Activated CD8-positive, alpha-beta memory T cell treated with anti-CD3 and anti-CD28 coated beads, Interleukin-2, amount 10 ng/mL, durations not matched to agents 7 days and 5 days (primary cell): Measurements from ENCODE around the gene CITED1. TPM values are rescaled to one million over a fixed set of nuclear protein-coding genes. Genes with fewer than 3 reads are reported as not detected.
A peak's percentile ranks its signal among the peaks of the same experiment; 100 is the strongest.
"Not testable (repeated sequence)": the region's sequence is repeated elsewhere in the genome, so short reads cannot be mapped to it uniquely, and the experiment has no call there.

Source experiments
- ATAC-seq: fragments of 150-1000 bp; cut with Tn5 transposase; one replicate; pipeline ENCODE4 v1.10.0; 2021; ENCODE audit warnings: moderate library complexity
- CTCF ChIA-PET: fragments of 350-600 bp; sonication (Branson Sonifier 250); formaldehyde crosslinking; loops from one replicate; lab custom pipeline; 2021; ENCODE audit warnings: antibody characterized with exemption; lab: Charles Lee
- DNase-seq: peaks from one replicate; pipeline ENCODE4 v3.0.0-alpha.2; 2020
- H3K27ac Mint-ChIP-seq: one replicate; pipeline ENCODE4 v1.8.0; 2021; ENCODE audit warnings: mild to moderate bottlenecking, mixed read lengths
- H3K27me3 Mint-ChIP-seq: one replicate; pipeline ENCODE4 v1.8.0; 2021; ENCODE audit warnings: mixed read lengths
- H3K36me3 Mint-ChIP-seq: one replicate; pipeline ENCODE4 v1.8.0; 2021; ENCODE audit warnings: mild to moderate bottlenecking, mixed read lengths
- H3K4me1 Mint-ChIP-seq: one replicate; pipeline ENCODE4 v1.8.0; 2021; ENCODE audit warnings: mixed read lengths
- H3K4me3 Mint-ChIP-seq: one replicate; pipeline ENCODE4 v1.8.0; 2021; ENCODE audit warnings: mild to moderate bottlenecking, moderate library complexity, mixed read lengths
- H3K9me3 Mint-ChIP-seq: one replicate; pipeline ENCODE4 v1.8.0; 2022; ENCODE audit warnings: low read depth, mixed read lengths
- total RNA-seq, 2 experiments: library from RNA; stranded (reverse); gene quantifications; one replicate each; pipeline ENCODE4 v1.2.3, GENCODE V29; 2021

CITED1 gene, protein sequence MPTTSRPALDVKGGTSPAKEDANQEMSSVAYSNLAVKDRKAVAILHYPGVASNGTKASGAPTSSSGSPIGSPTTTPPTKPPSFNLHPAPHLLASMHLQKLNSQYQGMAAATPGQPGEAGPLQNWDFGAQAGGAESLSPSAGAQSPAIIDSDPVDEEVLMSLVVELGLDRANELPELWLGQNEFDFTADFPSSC
- total RNA-seq = not detected

DNA sequence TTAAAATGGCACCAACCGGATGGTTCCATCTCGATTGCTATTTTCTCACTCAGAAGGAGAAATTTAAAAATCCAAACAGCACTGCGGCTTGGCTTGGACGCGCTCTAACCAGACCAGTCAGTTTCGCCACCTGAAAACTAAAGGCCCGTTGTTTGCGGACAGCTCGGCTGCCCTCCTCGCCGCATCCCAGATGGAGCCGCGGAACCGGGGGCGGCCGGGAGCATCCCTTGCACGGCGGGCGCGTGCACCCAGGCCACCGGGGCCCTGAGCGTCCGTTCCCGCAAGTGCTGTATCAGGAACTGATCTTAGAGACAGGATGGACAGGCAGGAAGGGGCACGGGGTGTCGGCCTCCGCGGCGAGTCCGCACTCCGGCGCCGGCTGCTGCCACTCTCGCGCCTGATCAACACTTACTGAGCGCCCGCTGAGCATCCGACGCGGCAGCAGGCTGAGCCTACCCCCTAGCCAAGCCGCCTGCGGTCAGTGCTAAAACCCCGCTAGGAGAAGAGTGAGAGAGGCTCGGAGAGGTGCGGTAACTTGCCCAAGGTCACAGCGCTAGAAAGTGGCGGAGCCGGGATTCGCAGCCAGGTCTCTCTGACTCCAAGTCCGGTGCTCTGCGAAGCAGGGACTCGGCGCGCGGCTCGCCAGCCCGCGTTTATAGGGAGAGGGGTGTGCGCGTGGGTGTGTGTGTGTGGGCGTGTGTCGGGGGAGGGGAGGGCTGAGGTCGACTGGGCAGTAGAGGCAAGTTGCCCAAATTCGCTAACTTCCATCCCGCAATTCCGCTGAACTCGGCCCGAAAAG is at the start of gene CITED1:
Gene CITED1 (minus strand): TSS at position 629 of the 799 bp plus-strand sequence. CDS start 3,045 bp downstream, outside the sequence.
- no peak within 1 kb of the TSS for H3K27ac Mint-ChIP-seq
- peaks cover 74% of the 10 kb centered on the region for H3K27me3 Mint-ChIP-seq
- DNase-seq (no peak), ATAC-seq (peak; percentile 31)
- H3K36me3 Mint-ChIP-seq = no peaks in the 10 kb centered on the region
- peaks cover 21% of the 10 kb centered on the region for H3K4me1 Mint-ChIP-seq
- no peaks in the 10 kb centered on the region for H3K9me3 Mint-ChIP-seq
- CTCF ChIA-PET = no interaction called here
- H3K4me3 Mint-ChIP-seq = peak within 1 kb of the TSS; percentile 66

DNA sequence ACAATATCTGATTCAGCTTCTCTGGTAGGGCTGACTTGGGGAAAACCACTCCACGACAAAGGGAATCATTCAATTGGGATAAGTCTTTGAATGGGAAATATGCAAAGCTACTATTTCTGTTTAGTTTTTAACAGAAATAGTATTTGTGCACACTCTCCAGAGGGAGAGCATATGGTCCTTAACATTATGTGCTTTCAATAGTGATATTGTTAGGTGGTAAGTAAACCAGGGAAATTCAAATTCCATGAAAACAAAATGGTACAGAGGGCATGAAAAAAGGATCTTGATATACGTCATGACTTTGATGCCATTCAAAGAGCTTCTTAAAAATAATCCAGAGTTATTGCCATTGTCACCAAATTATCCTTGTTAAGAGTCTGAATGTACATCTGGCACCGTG is 47.1 kb upstream of the CITED1 start:
- Mint-ChIP-seq H3K27ac (no peak overlapping the region), H3K9me3 (no peaks in the 10 kb centered on the region), H3K4me1 (peaks cover 24% of the 10 kb centered on the region), H3K36me3 (peaks cover 14% of the 10 kb centered on the region), H3K4me3 (no peak overlapping the region), H3K27me3 (no peaks in the 10 kb centered on the region)
- no peak for ATAC-seq
- no peak for DNase-seq
- CTCF ChIA-PET = no interaction called here

DNA sequence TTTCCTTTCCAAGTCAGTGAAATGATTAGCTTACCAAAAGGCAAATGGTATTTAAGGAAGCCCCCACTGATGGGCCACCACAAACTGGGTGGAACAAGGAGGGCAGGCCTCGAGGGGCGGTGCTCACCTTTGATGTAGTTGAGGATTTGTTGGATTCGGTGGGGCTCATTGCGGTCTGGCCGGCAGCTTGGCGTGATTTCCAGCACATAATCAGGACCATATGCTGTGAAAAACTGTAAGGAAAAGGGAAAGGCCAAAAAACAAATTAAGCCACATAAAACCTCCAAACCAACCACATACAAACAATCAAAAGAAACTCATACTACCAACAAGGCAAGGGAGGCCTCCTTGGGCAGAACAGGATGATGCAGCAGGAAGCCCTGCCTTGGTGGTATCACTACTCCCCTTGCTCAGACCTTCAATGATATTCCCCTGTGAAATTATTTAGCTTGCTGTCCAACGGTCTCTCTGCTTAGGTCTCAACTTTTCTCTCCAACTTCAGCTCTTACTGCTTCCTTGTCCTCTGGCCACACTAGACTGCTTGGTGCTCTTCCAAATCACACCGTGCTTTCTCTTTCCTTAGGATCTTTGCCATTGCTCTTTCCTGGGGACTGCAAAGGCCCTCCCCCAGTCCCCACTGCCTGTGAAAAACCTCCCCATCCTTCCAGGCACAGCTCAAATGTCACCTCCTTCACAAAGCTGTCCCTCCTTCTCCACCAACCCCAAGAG is 46.1 kb upstream of the CITED1 start:
- no peak overlapping the region for H3K27ac Mint-ChIP-seq
- ATAC-seq (no peak), DNase-seq (no peak)
- no peaks in the 10 kb centered on the region for H3K27me3 Mint-ChIP-seq
- H3K9me3 Mint-ChIP-seq = no peaks in the 10 kb centered on the region
- CTCF ChIA-PET = no interaction called here
- H3K4me3 Mint-ChIP-seq = no peak overlapping the region
- H3K4me1 Mint-ChIP-seq = peaks cover 24% of the 10 kb centered on the region
- H3K36me3 Mint-ChIP-seq = peaks cover 15% of the 10 kb centered on the region

DNA sequence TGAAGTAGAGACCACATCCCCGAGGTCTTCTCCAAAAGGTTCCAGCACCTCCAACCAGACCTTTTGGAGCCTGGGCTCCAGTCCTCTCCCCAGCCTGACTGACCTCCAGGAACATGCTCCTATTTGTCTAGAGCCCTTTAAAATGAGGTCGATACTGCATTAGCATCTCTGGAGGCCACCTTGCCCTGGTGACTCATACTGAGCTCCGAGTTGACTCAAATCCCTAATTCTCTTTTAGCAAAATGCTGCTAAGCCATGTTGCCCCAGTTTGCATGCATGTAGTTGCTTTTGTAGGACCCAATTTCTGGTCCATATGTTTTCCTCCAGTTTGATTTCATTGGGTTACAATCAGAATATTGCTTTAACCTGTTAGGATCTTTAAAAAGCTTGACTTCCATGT is 43.5 kb upstream of the CITED1 start:
- peaks cover 15% of the 10 kb centered on the region for H3K36me3 Mint-ChIP-seq
- H3K4me1 Mint-ChIP-seq = peaks cover 24% of the 10 kb centered on the region
- H3K9me3 Mint-ChIP-seq = no peaks in the 10 kb centered on the region
- ATAC-seq (peak; percentile 80), DNase-seq (peak; percentile 51)
- no peaks in the 10 kb centered on the region for H3K27me3 Mint-ChIP-seq
- CTCF ChIA-PET = no interaction called here
- no peak overlapping the region for H3K27ac Mint-ChIP-seq
- no peak overlapping the region for H3K4me3 Mint-ChIP-seq

DNA sequence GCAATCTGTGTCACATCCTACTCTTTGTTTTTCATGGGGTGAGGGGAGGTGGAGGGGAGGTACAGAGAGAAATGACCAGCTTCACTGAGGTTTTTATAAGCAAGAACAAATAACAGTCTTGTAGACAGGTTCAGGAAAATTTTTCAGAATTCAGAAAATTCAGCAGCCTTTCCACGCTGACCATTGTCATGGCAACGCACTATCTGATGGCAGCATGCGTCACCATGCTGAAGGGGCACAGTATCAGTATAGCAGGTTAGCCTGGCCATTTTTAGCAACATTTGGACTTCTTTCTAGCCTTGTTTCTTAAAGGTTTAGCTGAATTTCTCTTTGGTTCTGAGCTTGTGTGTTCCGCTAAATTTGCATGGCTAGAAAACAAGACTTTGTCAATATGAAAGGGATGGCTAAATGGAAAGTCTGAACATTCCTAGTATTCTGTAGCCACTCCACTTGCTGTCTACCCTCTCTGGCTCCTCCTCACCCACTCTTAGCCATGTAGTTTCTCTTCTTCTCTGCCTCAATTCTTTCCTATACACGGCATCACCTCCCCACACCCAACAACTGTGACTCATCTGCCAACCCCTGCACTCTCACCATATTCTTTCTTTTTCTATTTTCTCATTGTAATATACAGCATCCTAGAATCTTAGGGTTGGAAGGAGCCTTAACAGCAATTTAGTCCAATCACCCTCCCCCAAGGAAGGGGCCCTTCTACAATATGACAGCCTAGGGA is 42.7 kb upstream of the CITED1 start:
- DNase-seq = peak; percentile 41
- no peaks in the 10 kb centered on the region for H3K9me3 Mint-ChIP-seq
- no peaks in the 10 kb centered on the region for H3K27me3 Mint-ChIP-seq
- no peak overlapping the region for H3K4me3 Mint-ChIP-seq
- H3K4me1 Mint-ChIP-seq = peaks cover 24% of the 10 kb centered on the region
- no peak overlapping the region for H3K27ac Mint-ChIP-seq
- ATAC-seq = peak; percentile 75
- CTCF ChIA-PET = no interaction called here
- H3K36me3 Mint-ChIP-seq = peaks cover 15% of the 10 kb centered on the region

DNA sequence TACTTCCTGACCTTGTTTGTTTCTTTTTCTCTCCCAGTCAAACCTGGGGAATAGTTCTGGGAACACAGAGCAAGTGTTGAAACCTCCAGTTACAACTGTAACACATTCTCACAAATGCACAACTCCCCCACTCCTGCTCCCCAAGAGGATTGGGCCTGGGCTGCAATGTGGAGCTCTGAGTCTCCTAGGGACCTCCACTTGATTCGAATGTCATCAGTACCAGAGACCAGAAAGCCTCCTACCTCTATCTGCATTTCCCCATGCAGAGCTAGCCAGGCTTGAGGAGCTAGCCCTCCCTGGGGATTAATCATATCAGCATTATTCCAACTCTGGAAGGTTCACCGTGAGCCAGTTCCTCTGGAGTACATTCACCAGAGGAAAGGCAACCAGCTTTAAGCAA is 41.7 kb upstream of the CITED1 start:
- Mint-ChIP-seq H3K9me3 (no peaks in the 10 kb centered on the region), H3K27ac (no peak overlapping the region), H3K27me3 (no peaks in the 10 kb centered on the region), H3K4me3 (no peak overlapping the region), H3K4me1 (peaks cover 24% of the 10 kb centered on the region), H3K36me3 (peaks cover 15% of the 10 kb centered on the region)
- no peak for DNase-seq
- CTCF ChIA-PET = no interaction called here
- ATAC-seq = no peak

DNA sequence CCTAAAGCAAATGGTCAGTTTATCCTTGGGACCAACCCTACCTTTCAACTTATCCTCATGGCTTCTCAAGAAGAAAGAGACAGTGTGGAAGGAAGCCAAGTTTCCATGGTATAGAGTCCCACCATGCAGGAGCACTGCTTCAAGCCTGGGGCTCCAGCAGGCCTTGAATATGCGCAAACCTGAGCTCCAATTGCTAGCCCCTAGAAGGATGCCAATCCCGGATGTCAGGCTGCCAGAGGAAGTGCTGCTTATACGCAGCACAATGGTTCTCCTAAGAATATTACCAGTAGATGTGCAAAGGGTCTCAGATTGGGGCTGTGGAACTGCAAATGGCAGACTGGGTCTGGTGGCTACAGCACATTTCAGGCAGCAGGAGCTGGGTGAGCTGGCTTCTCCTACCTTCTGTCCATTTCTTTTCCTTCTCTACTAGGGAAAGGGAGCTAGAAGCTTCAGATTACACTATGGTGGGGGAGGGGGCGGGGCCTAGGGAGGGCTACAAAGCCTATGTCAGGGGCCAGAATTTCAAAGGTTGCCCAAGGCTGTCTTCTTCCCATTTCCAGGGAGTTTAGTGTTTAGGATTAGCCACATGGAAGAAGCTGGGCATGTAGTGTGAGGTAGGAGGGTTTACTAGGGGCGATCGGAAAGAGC is 40.7 kb upstream of the CITED1 start:
- H3K36me3 Mint-ChIP-seq = peaks cover 11% of the 10 kb centered on the region
- H3K4me3 Mint-ChIP-seq = no peak overlapping the region
- no peaks in the 10 kb centered on the region for H3K27me3 Mint-ChIP-seq
- no peaks in the 10 kb centered on the region for H3K9me3 Mint-ChIP-seq
- no peak overlapping the region for H3K27ac Mint-ChIP-seq
- ATAC-seq (no peak), DNase-seq (no peak)
- CTCF ChIA-PET = no interaction called here
- H3K4me1 Mint-ChIP-seq = peaks cover 21% of the 10 kb centered on the region

DNA sequence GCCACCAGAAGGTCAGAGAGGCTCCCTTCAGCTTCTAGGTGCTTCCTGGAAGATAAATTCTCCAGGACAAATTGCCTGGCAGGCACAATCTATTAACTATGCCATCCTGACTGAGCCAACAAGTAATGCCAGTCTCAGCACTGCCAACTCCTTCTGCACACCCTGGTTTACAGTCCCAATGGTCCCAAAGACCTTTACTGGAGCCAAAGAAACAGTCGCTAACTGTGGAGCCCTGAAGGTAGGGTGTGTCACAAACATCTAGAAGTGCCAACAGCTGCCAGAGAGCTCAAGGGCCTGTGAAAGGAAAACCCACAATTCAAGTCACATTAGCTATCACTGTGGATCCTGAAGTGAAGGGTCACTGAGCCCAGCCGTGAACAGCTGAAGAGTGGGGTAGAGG is 34.9 kb upstream of the CITED1 start:
- DNase-seq = no peak
- Mint-ChIP-seq H3K9me3 (no peaks in the 10 kb centered on the region), H3K4me1 (no peaks in the 10 kb centered on the region), H3K4me3 (no peak overlapping the region), H3K27ac (no peak overlapping the region), H3K36me3 (no peaks in the 10 kb centered on the region), H3K27me3 (no peaks in the 10 kb centered on the region)
- CTCF ChIA-PET = no interaction called here
- no peak for ATAC-seq

DNA sequence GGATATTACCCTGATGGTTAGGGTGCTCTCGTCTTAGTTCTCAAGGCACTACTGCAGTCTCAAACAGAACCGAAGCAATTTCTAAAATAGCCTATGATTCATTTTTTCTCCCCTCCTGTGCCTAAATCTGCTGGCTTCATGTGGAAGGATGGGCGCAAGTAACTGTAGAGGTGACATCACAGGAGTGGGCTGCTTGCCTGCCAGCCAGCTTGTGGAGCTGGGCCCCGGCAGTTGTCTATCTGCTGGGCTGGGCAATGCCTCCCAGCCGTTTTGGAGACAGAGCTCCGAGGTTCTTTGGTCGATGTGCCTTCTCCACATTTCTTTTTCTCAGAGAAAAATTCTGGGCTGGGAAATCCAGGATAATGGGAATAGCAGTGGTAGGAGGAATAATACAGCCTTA is 34.3 kb upstream of the CITED1 start:
- Mint-ChIP-seq H3K27ac (no peak overlapping the region), H3K9me3 (no peaks in the 10 kb centered on the region), H3K4me1 (no peaks in the 10 kb centered on the region), H3K36me3 (peaks cover 3% of the 10 kb centered on the region), H3K27me3 (no peaks in the 10 kb centered on the region), H3K4me3 (no peak overlapping the region)
- CTCF ChIA-PET = no interaction called here
- ATAC-seq = no peak
- no peak for DNase-seq

DNA sequence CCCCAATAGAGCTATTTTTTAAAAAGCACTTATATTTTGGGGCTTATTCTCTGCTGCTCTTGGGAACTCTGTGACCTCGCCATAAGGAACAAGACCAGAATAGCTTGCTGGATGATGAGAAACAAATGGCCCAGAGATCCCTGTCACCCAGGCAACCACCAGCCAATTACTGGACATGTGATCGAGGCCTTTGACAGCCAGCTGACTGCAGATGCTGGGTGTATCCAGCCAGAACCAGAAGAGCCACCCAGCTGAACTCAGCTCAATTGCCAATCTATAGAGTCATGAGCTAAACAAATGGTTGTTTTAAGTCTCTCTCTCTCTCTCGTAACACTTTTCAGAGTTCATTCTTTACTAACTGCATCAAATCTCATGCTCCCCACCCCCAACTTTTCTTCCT is 24.4 kb upstream of the CITED1 start:
- Mint-ChIP-seq H3K4me1 (peaks cover 5% of the 10 kb centered on the region), H3K36me3 (peaks cover 16% of the 10 kb centered on the region), H3K4me3 (no peak overlapping the region), H3K27me3 (no peaks in the 10 kb centered on the region), H3K27ac (no peak overlapping the region), H3K9me3 (no peaks in the 10 kb centered on the region)
- no peak for ATAC-seq
- DNase-seq = no peak
- CTCF ChIA-PET = no interaction called here

DNA sequence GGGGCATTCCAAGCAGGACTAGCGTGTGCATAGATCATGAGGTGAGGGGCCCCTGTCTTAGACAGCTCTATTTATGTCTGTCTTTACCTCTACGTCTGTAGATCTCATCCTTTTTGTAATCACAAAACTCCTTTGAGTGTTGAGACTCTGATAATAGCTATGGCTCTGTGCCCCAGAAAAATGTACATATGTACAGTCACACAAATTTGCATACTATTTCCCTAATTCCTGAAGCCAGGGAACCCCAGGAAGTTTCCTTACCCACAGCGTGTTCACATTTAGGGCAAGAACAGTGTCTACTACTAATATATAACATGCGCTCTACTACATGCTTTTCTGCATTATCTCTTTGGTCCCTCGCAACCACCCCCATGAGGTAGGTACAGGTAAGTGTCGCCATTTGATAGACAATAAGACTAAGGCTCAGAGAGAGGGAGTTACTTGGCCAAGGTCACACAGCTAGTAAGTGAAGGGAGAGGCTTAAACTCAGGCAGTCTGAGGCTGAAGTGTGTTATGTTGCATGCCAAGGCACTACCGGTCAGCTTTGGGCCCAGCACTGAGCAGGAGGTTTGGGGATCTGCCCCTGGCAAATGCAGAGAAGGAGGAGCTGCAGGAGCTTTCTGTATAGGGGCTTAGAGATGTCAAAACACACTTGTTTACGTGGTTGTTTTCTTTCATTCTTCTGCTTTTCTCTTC is 21.0 kb upstream of the CITED1 start:
- peaks cover 11% of the 10 kb centered on the region for H3K36me3 Mint-ChIP-seq
- no peak overlapping the region for H3K27ac Mint-ChIP-seq
- peaks cover 3% of the 10 kb centered on the region for H3K4me1 Mint-ChIP-seq
- CTCF ChIA-PET = no interaction called here
- H3K4me3 Mint-ChIP-seq = no peak overlapping the region
- DNase-seq (no peak), ATAC-seq (no peak)
- H3K27me3 Mint-ChIP-seq = no peaks in the 10 kb centered on the region
- no peaks in the 10 kb centered on the region for H3K9me3 Mint-ChIP-seq

DNA sequence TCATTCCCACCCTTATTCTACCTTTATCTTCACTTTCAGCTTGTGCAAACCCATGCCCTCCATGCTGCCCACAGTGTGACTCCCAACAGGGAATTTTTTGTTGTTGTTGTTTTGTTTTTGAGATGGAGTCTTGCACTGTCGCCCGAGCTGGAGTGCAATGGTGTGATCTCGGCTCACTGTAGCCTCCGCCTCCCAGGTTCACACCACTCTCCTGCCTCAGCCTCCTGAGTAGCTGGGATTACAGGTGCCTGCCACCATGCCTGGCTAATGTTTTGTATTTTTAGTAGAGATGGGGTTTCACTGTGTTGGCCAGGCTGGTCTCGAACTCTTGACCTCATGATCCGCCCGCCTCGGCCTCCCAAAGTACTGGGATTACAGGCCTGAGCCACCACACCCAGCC is 13.9 kb upstream of the CITED1 start:
- H3K4me3 Mint-ChIP-seq, H3K9me3 Mint-ChIP-seq, H3K36me3 Mint-ChIP-seq, H3K27ac Mint-ChIP-seq, DNase-seq, CTCF ChIA-PET, H3K27me3 Mint-ChIP-seq, H3K4me1 Mint-ChIP-seq, ATAC-seq: not testable (repeated sequence)
